Right cardiac atrium (tissue), 5 donors: ENCODE data around the gene HNRNPUL2. TPM values are rescaled to one million over a fixed set of nuclear protein-coding genes. Genes with fewer than 3 reads are reported as not detected.
"Not testable (repeated sequence)": the region's sequence is repeated elsewhere in the genome, so short reads cannot be mapped to it uniquely, and the experiment has no call there.

Experiments
- ATAC-seq, 2 donors: fragments of 200-7000 bp; cut with Tn5 transposase; one replicate each; pipeline versions ENCODE4 v1.8.0 to v1.9.1; 2020; ENCODE audit warnings: moderate library complexity in 2 of 2, mild to moderate bottlenecking in 1 of 2
- DNase-seq, 3 donors: peaks; one replicate each; pipeline ENCODE4 v3.0.0-alpha.2; 2020
- H3K27ac ChIP-seq: one replicate; pipeline ENCODE4 v1.5.1; 2013; ENCODE audit warnings: mild to moderate bottlenecking, low read length, control low read depth, moderate library complexity
- H3K27me3 ChIP-seq: one replicate; pipeline ENCODE4 v1.6.1; 2013; ENCODE audit not compliant: control insufficient read depth, insufficient read depth
- H3K4me1 ChIP-seq: one replicate; pipeline ENCODE4 v1.6.1; 2013; ENCODE audit warnings: low read length; ENCODE audit not compliant: control insufficient read depth, insufficient read depth
- H3K4me3 ChIP-seq: one replicate; pipeline ENCODE4 v1.5.1; 2013; ENCODE audit warnings: low read length, control low read depth
- H3K9me3 ChIP-seq: one replicate; pipeline ENCODE4 v1.6.1; 2013; ENCODE audit warnings: low read length; ENCODE audit not compliant: control insufficient read depth
- WGBS: extraction: QIAGEN DNeasy Blood & Tissue Kit; methylation state at CpG from one replicate; pipeline ENCODE4 v1.1.7; 2013; 5-methylcytosine and 5-hydroxymethylcytosine counted together
- intact Hi-C, 4 donors: fragments of 100-400 bp; cut with DNase I; formaldehyde crosslinking; loops; one replicate each; pipeline versions ENCODE4 v1.11.0 to v1.14.0; 2022 to 2023
- long read RNA-seq, 4 donors: library from polyadenylated mRNA; unstranded; transcript quantifications; one replicate each; pipeline ENCODE4 v2.0.0, GENCODE V29; 2020 to 2021
- polyA plus RNA-seq: library from polyadenylated mRNA; stranded (reverse); fragments of 200-250 nt; gene quantifications from one replicate; pipeline ENCODE4 v1.2.3, GENCODE V29; 2013
- total RNA-seq, 4 donors: library from RNA; stranded (reverse); fragmentation: NEBNext Ultra II Directional; extraction: Animal tissue kit (Norgen Biotek cat#: 25700); gene quantifications; one replicate each; pipeline ENCODE4 v1.2.1, GENCODE V29; 2021
- donor health status: healthy with polysubstance abuse.
- donor health status: DM: no; HTN: yes; CAD: no.
- donor health status: DM: no; HTN: no; CAD: no.
- donor health status: DM: no; HTN: yes; CAD: no; lungs with severe emphysema.
- donor health status: DM: yes; HTN: yes; CAD: no.

Gene HNRNPUL2
- total RNA-seq, result 10 to 100 TPM; 29.3 to 37.2 (median 35.5) TPM
- 33.2 TPM for polyA plus RNA-seq
- long read RNA-seq, donor 1, full-length matches to known transcripts, result 2 of 4 reads
- long read RNA-seq, donor 1, partial matches to known transcripts, result 0 of 4 reads
- long read RNA-seq, donor 1, other reads (novel, unspliced or antisense), result 2 of 4 reads
- long read RNA-seq, donor 2, partial matches to known transcripts, result 0 of 2 reads
- long read RNA-seq, donor 2, other reads (novel, unspliced or antisense), result 2 of 2 reads
- long read RNA-seq, donor 3, partial matches to known transcripts, result 0 of 8 reads
- long read RNA-seq, donor 3, other reads (novel, unspliced or antisense), result 8 of 8 reads
- long read RNA-seq, donor 4, full-length matches to known transcripts, result 1 of 4 reads
- long read RNA-seq, donor 4, partial matches to known transcripts, result 0 of 4 reads
- long read RNA-seq, donor 4, other reads (novel, unspliced or antisense), result 3 of 4 reads

DNA sequence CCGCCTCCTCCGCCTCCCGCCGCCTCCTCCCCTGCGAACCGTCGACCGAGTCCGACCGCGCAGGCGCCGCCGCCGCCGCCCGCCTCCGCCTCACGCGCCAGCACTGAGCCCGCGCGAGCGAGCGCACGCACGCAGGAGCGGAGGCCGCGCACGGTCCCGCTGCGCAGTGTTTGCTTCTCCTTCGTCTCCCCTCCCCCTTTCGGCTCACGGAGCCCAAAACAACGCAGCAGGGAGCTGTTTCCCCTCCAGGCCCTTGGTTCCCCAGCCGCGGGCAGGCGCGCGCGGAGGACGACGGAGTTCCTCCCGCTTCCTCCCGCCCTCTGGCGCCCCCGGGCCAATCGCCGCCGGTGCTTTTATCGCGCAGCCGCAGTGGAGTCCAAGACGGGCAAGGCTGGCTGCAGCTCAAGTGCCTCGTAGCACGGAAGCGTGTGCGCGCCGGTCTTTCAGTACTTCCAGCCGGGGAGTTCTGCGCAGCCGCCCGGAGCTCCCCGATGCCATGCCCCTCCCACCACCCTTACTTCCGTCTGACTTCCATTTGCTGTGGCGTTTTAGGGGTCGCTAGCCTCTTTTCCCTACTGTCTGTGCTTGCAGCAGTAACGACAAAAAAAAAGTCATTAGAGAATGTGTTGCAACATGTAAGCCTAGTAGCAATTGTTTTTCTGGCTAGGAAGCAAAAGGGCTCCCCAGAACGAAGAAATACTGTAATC lies at the start of gene HNRNPUL2:
TSS of gene HNRNPUL2 (minus strand) at position 293 of the 707 bp plus-strand sequence. CDS start 301 bp downstream, outside the sequence.
- Histone ChIP-seq H3K4me3 (peak within 1 kb of the TSS; percentile 90), H3K27me3 (no peaks in the 10 kb centered on the region), H3K4me1 (peaks cover 2% of the 10 kb centered on the region), H3K27ac (peak within 1 kb of the TSS; percentile 100), H3K9me3 (no peaks in the 10 kb centered on the region)
- peak; percentile 95 to 96 for ATAC-seq
- intact Hi-C loops, result no loop called here
- DNase-seq, result peak; percentile 99 to 100 (median 100)
- WGBS, result under 1% methylated on average over 72 of the region's 72 CpGs

DNA sequence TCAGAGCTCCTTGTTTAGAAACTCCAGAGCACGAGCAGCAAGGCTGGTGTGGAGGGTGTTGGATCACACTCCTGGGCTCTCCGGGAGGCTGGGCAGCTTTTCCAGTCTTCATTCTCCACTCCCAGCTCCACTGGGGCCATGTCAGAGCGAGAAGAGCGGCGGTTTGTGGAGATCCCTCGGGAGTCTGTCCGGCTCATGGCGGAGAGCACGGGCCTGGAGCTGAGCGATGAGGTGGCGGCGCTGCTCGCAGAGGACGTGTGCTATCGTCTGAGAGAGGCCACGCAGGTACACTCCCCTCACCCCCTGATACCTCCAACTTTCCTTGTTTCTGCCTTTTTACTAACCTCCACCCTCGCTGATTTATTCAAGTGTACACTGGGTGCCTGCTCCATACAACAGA lies 48.4 kb upstream of the HNRNPUL2 start:
- no peak overlapping the region for H3K27ac ChIP-seq
- WGBS, result 88% methylated on average over 17 of the region's 17 CpGs
- DNase-seq (peak in 1 of 3 donors; percentile 33), ATAC-seq (no peak)
- no peaks in the 10 kb centered on the region for H3K27me3 ChIP-seq
- H3K4me3 ChIP-seq, result no peak overlapping the region
- H3K9me3 ChIP-seq, result no peaks in the 10 kb centered on the region
- H3K4me1 ChIP-seq, result no peaks in the 10 kb centered on the region
- intact Hi-C loops, result no loop called here

DNA sequence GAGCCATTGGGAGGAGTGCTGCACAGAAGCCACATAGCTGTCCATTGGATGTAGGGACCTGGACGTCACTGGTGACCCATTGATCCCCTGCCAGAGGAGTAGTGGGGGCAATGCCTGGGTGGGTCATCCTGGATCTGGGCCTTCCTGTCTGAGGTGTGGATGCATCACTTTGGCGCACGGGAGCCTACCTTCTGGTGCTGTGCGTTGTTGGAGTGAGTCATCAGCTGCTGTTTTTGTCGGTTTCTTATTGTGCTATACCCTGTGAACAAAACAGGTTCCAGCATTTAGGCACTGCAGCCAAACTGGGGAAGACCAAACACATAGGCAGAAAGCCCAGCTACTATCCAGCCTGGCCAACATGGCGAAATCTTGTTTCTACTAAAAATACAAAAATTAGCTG lies 47.1 kb upstream of the HNRNPUL2 start:
- no peaks in the 10 kb centered on the region for H3K27me3 ChIP-seq
- DNase-seq (peak in 1 of 3 donors; percentile 44), ATAC-seq (no peak)
- intact Hi-C loops, result no loop called here
- H3K27ac ChIP-seq, result no peak overlapping the region
- H3K4me1 ChIP-seq, result no peaks in the 10 kb centered on the region
- H3K9me3 ChIP-seq, result no peaks in the 10 kb centered on the region
- WGBS, result 87% methylated on average over 6 of the region's 6 CpGs
- H3K4me3 ChIP-seq, result no peak overlapping the region

DNA sequence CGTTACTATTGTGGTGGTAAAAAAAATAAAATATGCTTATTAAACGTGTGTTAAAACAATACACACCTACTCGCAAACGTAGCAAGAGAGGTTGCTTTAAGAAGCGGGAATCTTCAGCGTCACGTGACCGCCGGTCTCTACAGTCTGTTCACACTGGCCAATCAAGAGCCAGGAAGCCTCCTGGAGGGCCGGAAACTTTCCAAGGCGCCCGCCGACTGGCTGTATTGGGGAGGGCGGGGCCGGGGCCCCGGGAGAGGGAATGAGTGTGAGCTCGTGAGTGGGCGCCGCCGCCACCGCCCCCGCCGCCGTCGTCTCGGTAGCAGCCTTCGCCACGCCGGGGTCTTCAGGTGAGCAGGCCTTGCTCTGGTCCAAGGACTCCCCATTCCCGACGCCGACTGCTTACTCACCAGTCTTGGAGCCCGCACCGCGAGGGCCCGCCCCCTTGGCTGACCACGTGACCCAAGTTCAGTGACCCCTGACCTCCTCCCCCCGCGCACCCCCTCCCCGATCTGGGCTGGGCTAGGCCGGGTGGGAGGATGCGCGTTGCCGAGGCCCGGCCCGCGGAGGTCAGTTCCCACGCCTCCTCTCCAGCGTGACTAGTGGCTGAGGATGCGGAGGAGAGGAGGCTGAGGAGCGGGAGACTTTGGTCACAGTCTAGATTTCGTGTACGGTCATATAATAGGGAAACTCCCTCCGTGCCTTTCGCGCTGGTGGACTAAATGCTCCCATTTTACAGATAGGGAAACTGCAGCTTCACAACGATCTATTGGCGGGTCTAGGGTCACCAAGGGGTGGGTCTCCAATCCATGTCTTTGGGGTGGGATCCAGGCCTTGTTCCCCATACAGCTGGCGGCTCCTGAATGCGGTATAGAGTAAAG lies 44.1 kb upstream of the HNRNPUL2 start, which contains the start of gene TAF6L:
TSS of gene TAF6L (plus strand) at position 253 of the 878 bp plus-strand sequence. CDS start 4,388 bp downstream, outside the sequence.
- Histone ChIP-seq H3K4me3 (peak within 1 kb of the TSS; percentile 64), H3K27ac (peak within 1 kb of the TSS; percentile 96), H3K9me3 (no peaks in the 10 kb centered on the region), H3K27me3 (no peaks in the 10 kb centered on the region), H3K4me1 (no peaks in the 10 kb centered on the region)
- DNase-seq, result peak; percentile 99 to 100 (median 99)
- ATAC-seq, result peak; percentile 98 to 99
- intact Hi-C loops, result no loop called here
- WGBS, result 2% methylated on average over 60 of the region's 60 CpGs

DNA sequence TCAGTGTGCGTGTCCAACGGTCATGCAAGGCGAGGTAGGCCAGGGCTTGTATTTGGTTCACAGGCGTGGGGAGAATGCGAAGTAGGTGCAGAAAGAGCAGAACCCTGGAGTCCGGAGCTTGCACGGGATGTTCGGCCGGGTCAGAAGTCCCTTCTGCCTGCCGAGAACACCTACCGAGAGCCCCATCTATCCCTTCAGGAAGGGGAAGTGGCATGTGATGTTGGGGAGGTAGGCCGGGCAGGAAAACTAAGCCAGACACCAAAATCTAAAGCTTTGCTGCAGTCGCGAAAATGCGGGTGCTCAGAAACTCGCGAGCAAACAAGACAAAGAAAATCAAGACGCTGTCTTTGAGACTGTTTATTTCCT lies 43.5 kb upstream of the HNRNPUL2 start:
- WGBS, result under 1% methylated on average over 18 of the region's 18 CpGs
- DNase-seq, result peak in 1 of 3 donors; percentile 64
- no peaks in the 10 kb centered on the region for H3K9me3 ChIP-seq
- peak overlapping the region; percentile 64 for H3K4me3 ChIP-seq
- intact Hi-C loops, result no loop called here
- peak overlapping the region; percentile 82 for H3K27ac ChIP-seq
- ATAC-seq, result peak; percentile 12 to 26
- no peaks in the 10 kb centered on the region for H3K4me1 ChIP-seq
- no peaks in the 10 kb centered on the region for H3K27me3 ChIP-seq

DNA sequence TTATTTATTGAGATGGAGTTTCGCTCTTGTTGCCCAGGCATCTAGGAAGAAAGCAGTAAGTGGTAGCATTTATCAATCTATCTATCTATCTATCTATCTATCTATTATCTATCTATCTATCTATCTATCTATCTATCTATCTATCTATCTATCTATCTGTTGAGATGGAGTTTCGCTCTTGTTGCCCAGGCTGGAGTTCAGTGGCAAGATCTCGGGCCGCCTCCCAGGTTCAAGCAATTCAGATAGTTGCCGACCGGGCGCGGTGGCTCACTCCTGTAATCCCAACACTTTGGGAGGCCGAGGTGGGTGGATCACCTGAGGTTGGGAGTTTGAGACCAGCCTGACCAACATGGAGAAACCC lies 33.6 kb upstream of the HNRNPUL2 start:
- intact Hi-C loops, H3K27ac ChIP-seq, DNase-seq, ATAC-seq, H3K4me3 ChIP-seq, H3K27me3 ChIP-seq, H3K9me3 ChIP-seq, H3K4me1 ChIP-seq: not testable (repeated sequence)
- 44% methylated on average over 9 of the region's 9 CpGs for WGBS

DNA sequence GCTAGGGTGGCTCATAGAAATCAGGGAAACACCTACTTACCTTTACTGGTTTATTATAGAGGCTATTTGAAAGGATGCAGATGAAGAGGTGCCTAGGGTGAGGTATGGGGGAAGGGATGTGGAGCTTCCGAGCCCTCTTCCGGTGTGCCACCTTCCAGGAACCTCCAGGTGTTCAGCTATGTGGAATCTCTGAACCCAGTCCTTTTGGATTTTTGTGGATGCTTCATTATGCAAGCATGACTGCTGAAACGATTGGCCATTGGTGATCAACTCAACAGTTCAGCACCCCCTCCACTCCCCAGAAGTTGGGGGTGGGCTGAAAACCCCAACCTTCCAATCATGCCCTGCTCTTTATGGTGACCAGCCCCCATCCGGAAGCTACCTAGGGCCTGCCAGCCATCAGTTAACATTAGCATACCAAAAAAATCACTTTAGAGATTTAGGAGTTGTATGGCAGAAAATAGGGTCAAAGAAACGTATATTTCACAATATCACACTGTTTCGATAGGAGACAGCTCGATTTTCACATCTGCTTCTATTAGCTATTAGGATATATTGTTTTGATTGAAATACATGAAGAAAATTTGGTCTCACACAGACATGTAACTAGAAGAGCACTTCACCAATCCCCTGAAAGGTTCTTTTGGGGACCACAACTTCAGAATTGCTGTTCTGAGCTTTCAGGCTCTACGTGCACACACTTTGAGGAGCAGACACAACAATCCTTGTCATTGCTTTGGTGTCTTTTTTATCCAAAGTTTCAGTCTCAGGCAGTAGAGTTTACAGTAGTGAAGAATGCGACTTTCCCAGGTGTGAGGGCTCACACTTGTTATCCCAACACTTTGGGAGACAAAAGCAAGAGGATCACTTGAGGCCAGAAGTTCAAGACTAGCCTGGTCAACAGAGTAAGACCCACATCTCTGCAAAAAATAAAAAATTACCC lies 30.9 kb upstream of the HNRNPUL2 start:
- peaks cover 7% of the 10 kb centered on the region for H3K4me1 ChIP-seq
- ATAC-seq, result no peak
- no peak for DNase-seq
- H3K27me3 ChIP-seq, result no peaks in the 10 kb centered on the region
- no peak overlapping the region for H3K27ac ChIP-seq
- 56% methylated on average over 9 of the region's 9 CpGs for WGBS
- H3K9me3 ChIP-seq, result no peaks in the 10 kb centered on the region
- intact Hi-C loops, result no loop called here
- H3K4me3 ChIP-seq, result no peak overlapping the region

DNA sequence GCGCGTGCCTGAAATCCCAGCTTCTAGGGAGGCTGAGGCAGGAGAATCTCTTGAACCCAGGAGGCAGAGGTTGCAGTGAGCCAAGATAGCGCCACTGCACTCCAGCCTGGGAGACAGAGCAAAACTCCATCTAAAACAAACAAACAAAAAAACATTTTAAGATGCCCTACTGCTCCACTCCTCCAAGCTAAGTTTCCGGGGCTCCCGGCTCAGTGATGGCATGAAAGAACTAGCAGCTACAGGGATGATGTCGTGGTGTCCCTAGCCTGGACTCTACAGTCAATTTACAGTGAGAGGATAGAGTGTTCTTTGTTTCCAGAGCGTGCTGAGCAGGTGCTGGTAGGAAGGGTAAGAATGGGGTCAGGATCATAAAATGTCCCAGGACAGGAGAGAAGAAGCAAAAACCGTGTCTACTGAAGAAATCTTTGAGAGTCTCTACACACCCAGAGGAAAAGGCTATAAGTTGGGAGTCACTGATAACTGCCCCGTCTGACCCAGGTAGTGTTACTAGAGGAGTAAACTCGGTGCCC lies 27.9 kb upstream of the HNRNPUL2 start:
- H3K27ac ChIP-seq, result no peak overlapping the region
- 81% methylated on average over 10 of the region's 10 CpGs for WGBS
- H3K27me3 ChIP-seq, result no peaks in the 10 kb centered on the region
- no peaks in the 10 kb centered on the region for H3K9me3 ChIP-seq
- intact Hi-C loops, result no loop called here
- ATAC-seq (no peak), DNase-seq (peak in 1 of 3 donors; percentile 49)
- H3K4me1 ChIP-seq, result peaks cover 5% of the 10 kb centered on the region
- no peak overlapping the region for H3K4me3 ChIP-seq

DNA sequence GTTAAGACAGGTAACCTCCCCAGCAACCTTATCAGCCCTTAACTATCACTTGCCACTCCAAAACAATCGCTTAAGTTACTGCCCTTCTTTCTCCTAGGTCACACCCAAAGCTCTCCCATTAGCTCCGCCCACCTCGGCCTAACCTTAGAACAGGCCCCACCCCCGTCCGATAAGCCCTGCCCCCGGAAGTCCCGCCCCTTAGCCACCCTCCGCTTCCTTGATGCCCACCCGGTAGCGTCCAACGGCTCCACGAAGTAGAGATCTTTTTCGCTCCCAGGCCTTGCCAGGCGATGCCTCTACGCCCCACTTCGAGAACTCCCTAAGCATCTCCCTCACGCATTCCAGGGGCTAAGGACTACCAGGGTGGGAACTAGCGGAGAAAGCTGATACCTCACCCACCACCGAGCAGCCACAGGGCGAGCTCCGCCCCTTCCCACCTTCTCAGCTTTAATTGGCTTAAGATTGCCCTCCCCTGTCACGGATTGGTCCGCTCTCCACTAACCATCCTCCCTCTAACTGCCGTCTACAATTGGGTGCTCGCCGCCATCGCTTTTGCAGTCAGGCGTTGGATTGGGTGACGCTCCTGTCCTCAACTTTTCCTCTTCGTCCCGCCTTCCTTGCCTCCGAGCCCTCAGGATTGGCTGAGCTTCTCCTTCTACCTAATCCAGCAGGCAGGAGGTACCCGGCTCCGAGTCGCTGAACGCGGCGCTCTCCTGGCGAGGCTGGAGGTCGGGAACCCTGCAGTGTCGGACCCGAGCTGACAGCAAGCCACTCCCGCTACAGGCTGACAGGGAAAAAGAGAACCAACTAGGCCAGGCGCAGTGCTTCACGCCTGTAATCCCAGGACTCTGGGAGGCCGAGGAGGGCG lies 26.7 kb upstream of the HNRNPUL2 start, which contains the start of gene ZBTB3:
TSS of gene ZBTB3 (minus strand) at position 425 of the 868 bp plus-strand sequence. CDS start 496 bp downstream, outside the sequence.
- Histone ChIP-seq H3K9me3 (no peaks in the 10 kb centered on the region), H3K4me1 (peaks cover 5% of the 10 kb centered on the region), H3K27me3 (no peaks in the 10 kb centered on the region), H3K27ac (peak within 1 kb of the TSS; percentile 98), H3K4me3 (peak within 1 kb of the TSS; percentile 74)
- ATAC-seq, result peak; percentile 98
- under 1% methylated on average over 47 of the region's 47 CpGs for WGBS
- intact Hi-C loops, result no loop called here
- peak; percentile 97 to 98 (median 97) for DNase-seq
